OCI-LY7 (cell line): ENCODE results near the gene SLC44A3. TPM values are rescaled to one million over a fixed set of nuclear protein-coding genes. Genes with fewer than 3 reads are reported as not detected.

Experiments
- BruUV-seq: library from RNA; stranded (reverse); fragments of 400-500 nt; replicated peaks from 2 replicates; lab custom pipeline; 2021; lab: Mats Ljungman, UMichigan
- CTCF ChIA-PET: fragments of 300-600 bp; sonication (Branson Sonifier 250); formaldehyde crosslinking; loops from one replicate; lab custom pipeline; 2022; ENCODE audit warnings: antibody characterized with exemption; ENCODE audit not compliant: unreplicated experiment; lab: Charles Lee
- POLR2A ChIA-PET: fragments of 300-600 bp; sonication (Branson Sonifier 250); formaldehyde crosslinking; loops from one replicate; lab custom pipeline; 2022; ENCODE audit warnings: antibody characterized with exemption; lab: Charles Lee
- DNase-seq: peaks from one replicate; pipeline ENCODE4 v3.0.0-alpha.2; 2015; ENCODE audit warnings: low spot score
- H2AFZ ChIP-seq: fragments of 200-600 bp; sonication (generic), shearing (Covaris generic); 2 replicates; pipeline ENCODE4 v1.6.1; 2014; ENCODE audit warnings: mild to moderate bottlenecking, antibody characterized with exemption, low read length, moderate library complexity
- H3K27ac ChIP-seq: fragments of 200-600 bp; sonication (generic); 2 replicates; pipeline ENCODE4 v1.5.1; 2014; ENCODE audit warnings: mixed run types, low read depth, mild to moderate bottlenecking, moderate library complexity, low read length, inconsistent platforms; ENCODE audit not compliant: poor library complexity, severe bottlenecking
- H3K36me3 ChIP-seq: fragments of 200-600 bp; sonication (generic); 2 replicates; pipeline ENCODE4 v1.6.1; 2014; ENCODE audit warnings: mild to moderate bottlenecking, antibody characterized with exemption, low read length, moderate library complexity, mixed read lengths; ENCODE audit not compliant: insufficient read depth
- H3K4me1 ChIP-seq: fragments of 200-600 bp; sonication (generic); 2 replicates; pipeline ENCODE4 v1.5.1; 2014; ENCODE audit warnings: mild to moderate bottlenecking, low read length; ENCODE audit not compliant: insufficient read depth, poor library complexity, severe bottlenecking
- H3K4me2 ChIP-seq: fragments of 200-600 bp; sonication (generic); 2 replicates; pipeline ENCODE4 v1.6.1; 2014; ENCODE audit warnings: mild to moderate bottlenecking, low read length
- H3K4me3 ChIP-seq: fragments of 200-600 bp; sonication (generic); 2 replicates; pipeline ENCODE4 v1.5.1; 2014; ENCODE audit warnings: mild to moderate bottlenecking, low read depth, low read length; ENCODE audit not compliant: poor library complexity, severe bottlenecking
- H3K79me2 ChIP-seq: fragments of 200-600 bp; sonication (generic); 2 replicates; pipeline ENCODE4 v1.6.1; 2016; ENCODE audit warnings: low read depth, mild to moderate bottlenecking, low read length, moderate library complexity, mixed read lengths; ENCODE audit not compliant: insufficient read depth
- H3K9me2 ChIP-seq: fragments of 200-600 bp; sonication (generic); 2 replicates; pipeline ENCODE4 v1.6.1; 2016; ENCODE audit warnings: mild to moderate bottlenecking, low read length, mixed read lengths; ENCODE audit not compliant: insufficient read depth
- H3K9me3 ChIP-seq: fragments of 200-600 bp; sonication (generic); 2 replicates; pipeline ENCODE4 v1.6.1; 2014; ENCODE audit warnings: mild to moderate bottlenecking, mixed run types, low read length, mixed read lengths
- H4K20me1 ChIP-seq: fragments of 200-600 bp; sonication (generic); 2 replicates; pipeline ENCODE4 v1.6.1; 2014; ENCODE audit warnings: mild to moderate bottlenecking, antibody characterized with exemption, low read length, moderate library complexity, mixed read lengths; ENCODE audit not compliant: insufficient read depth
- CTCF ChIP-seq: fragments of 200-600 bp; sonication (generic); conservative IDR thresholded peaks from 2 replicates; pipeline ENCODE4 v1.5.1; 2014; ENCODE audit warnings: mild to moderate bottlenecking, antibody characterized with exemption, low read length, moderate library complexity, mixed read lengths
- EZH2phosphoT487 ChIP-seq: fragments of 200-600 bp; sonication (generic); IDR thresholded peaks from 2 replicates; pipeline ENCODE4 v1.6.1; 2018; ENCODE audit warnings: low read depth, borderline replicate concordance, mild to moderate bottlenecking, mixed run types, antibody characterized with exemption, low read length, moderate library complexity, mixed read lengths
- intact Hi-C: fragments of 100-400 bp; cut with micrococcal nuclease; formaldehyde crosslinking; loops from one replicate; pipeline ENCODE4 v1.10.0; 2022; ENCODE audit not compliant: unreplicated experiment
- total RNA-seq, 2 experiments: library from RNA; depleted of rRNA in 1 of 2; stranded (reverse); fragments of >200 nt in 1 of 2; shearing (Covaris generic) in 1 of 2; gene quantifications; 2 replicates each; pipeline ENCODE4 v1.2.3, GENCODE V29; 2014 to 2022

The SLC44A3 gene
- total RNA-seq, 2 experiments from 2014 or later: not detected

GRCh38 chr1:94863919-94864318 lies 43.8 kb downstream of the SLC44A3 start:
- no peaks in the 10 kb centered on the region for H3K9me3 ChIP-seq
- H3K4me2 ChIP-seq: no peak overlapping the region
- POLR2A ChIA-PET: no interaction called here

GRCh38 chr1:94864821-94865220 lies 44.7 kb downstream of the SLC44A3 start:
- CTCF ChIA-PET: no interaction called here
- Histone ChIP-seq H3K9me3 (no peaks in the 10 kb centered on the region), H3K36me3 (no peaks in the 10 kb centered on the region), H3K27ac (no peak overlapping the region), H3K4me2 (no peak overlapping the region), H4K20me1 (no peaks in the 10 kb centered on the region), H3K4me3 (no peak overlapping the region), H3K79me2 (no peaks in the 10 kb centered on the region), H2AFZ (no peak overlapping the region), H3K4me1 (no peaks in the 10 kb centered on the region), H3K9me2 (no peaks in the 10 kb centered on the region)
- DNase-seq: no peak
- intact Hi-C loops: no loop called here
- POLR2A ChIA-PET: interaction anchor here (0.6 kb wide), 1 partner anchor 115 kb away, joined by 11 read pairs; no protein-coding TSS in a partner anchor
- TF ChIP-seq EZH2phosphoT487: no peak
- no peak for TF ChIP-seq CTCF
- no TSS peak for BruUV-seq

More at GRCh38 chr1:94863919-94864318, 43.8 kb downstream of the SLC44A3 start:
- DNase-seq: no peak
- no peak overlapping the region for H2AFZ ChIP-seq
- no peak for TF ChIP-seq EZH2phosphoT487
- TF ChIP-seq CTCF: no peak
- H4K20me1 ChIP-seq: no peaks in the 10 kb centered on the region
- H3K79me2 ChIP-seq: no peaks in the 10 kb centered on the region
- no peak overlapping the region for H3K27ac ChIP-seq
- H3K4me1 ChIP-seq: no peaks in the 10 kb centered on the region
- no TSS peak for BruUV-seq
- CTCF ChIA-PET: interaction anchor here (0.7 kb wide), 1 partner anchor 12 kb away, joined by 3 read pairs; no protein-coding TSS in a partner anchor
- H3K9me2 ChIP-seq: no peaks in the 10 kb centered on the region
- no peaks in the 10 kb centered on the region for H3K36me3 ChIP-seq
- intact Hi-C loops: no loop called here
- H3K4me3 ChIP-seq: no peak overlapping the region

- ChIA-PET POLR2A (interaction anchor here (0.6 kb wide), 2 partner anchors 114 to 191 kb away, joined by 4 to 11 read pairs; no protein-coding TSS in a partner anchor), CTCF (no interaction called here)
- Histone ChIP-seq H3K9me2 (no peaks in the 10 kb centered on the region), H3K79me2 (no peaks in the 10 kb centered on the region), H3K9me3 (no peaks in the 10 kb centered on the region), H4K20me1 (no peaks in the 10 kb centered on the region), H3K36me3 (no peaks in the 10 kb centered on the region), H3K4me2 (no peak overlapping the region), H3K27ac (no peak overlapping the region), H3K4me1 (no peaks in the 10 kb centered on the region), H3K4me3 (no peak overlapping the region), H2AFZ (no peak overlapping the region)
- DNase-seq: no peak
- BruUV-seq: no TSS peak
- intact Hi-C loops: no loop called here
- TF ChIP-seq CTCF (no peak), EZH2phosphoT487 (no peak)
Observed at GRCh38 chr1:94865360-94865759, 45.2 kb downstream of the SLC44A3 start.
